Activated CD4-positive, alpha-beta T cell treated with anti-CD3 and anti-CD28 coated beads, Interleukin-2, amount 50 U/mL, for 1 hour (primary cell): ENCODE measurements around the gene REV1.

Experiments used
- DNase-seq: peaks from one replicate; pipeline ENCODE4 v3.0.0-alpha.2; 2020

Gene REV1

GRCh38 chr2:99445065-99445464 is 44.8 kb downstream of the REV1 start:
- DNase-seq = no peak

DNA sequence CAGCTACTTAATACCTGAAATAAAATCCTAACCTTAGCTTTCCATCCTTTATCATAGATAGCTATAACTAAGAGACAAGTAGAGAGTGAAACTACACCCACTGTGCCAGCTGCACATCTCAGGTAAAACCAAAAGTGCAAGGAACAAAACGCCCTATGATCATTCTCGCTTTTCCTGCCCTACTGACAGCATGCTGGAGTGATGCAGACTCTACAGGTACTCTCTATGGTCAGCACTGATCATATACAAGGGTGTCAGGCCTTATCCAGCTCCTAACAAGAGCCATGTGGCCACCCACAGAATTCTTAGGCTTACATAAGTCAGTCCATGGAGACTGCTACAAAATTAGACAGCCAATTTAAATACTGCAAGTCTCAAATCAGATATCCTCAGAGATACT is 45.6 kb downstream of the REV1 start:
- no peak for DNase-seq

- DNase-seq = no peak
These were observed 47.0 kb downstream of the REV1 start for GRCh38 chr2:99442837-99443236.

DNA sequence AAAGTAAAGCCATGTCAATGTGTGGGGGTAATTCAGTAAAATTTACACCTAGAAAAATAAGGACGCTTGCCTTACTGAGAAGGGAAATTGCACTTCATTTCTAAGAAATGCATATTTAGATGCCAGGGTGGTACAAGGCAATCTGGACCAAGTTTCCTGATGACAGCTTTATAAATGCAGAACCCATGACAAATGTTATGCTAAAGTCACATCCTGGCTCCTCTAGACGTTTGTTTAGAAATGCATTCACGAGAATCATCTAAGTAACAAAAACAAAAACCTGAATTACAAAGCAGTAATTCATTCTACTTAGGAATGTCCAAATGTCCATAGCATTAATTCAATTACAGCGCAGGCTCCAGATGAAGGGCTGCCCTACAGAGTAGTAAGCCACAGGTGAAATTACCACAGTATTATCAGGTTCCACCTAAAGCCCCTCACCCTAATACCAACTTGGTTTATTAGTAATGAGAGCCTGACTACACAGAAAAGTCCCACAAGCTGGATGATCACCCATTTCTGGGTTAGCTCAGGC is 49.8 kb downstream of the REV1 start:
- DNase-seq = no peak

GRCh38 chr2:99436874-99437273 is 52.9 kb downstream of the REV1 start:
- no peak for DNase-seq

DNA sequence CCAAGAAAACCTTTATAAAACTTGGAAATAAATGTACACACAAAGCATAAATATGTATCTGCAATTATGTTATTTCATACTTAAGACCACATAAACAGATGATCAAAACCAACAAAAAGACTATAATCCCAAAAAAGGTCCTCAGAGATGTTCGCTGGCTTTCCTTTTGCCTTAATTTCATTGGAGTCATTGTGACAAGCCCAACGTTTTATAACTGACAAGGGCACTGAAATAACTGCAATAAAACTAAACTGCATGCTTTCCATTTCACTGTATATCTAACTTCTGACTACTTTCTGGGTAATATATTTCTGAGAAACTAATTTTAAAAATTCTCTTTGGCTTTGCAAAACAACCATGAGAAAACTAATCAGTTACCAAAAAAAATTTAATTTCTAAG is 56.5 kb downstream of the REV1 start:
- no peak for DNase-seq

GRCh38 chr2:99431587-99432275 is 58.1 kb downstream of the REV1 start:
- no peak for DNase-seq

DNA sequence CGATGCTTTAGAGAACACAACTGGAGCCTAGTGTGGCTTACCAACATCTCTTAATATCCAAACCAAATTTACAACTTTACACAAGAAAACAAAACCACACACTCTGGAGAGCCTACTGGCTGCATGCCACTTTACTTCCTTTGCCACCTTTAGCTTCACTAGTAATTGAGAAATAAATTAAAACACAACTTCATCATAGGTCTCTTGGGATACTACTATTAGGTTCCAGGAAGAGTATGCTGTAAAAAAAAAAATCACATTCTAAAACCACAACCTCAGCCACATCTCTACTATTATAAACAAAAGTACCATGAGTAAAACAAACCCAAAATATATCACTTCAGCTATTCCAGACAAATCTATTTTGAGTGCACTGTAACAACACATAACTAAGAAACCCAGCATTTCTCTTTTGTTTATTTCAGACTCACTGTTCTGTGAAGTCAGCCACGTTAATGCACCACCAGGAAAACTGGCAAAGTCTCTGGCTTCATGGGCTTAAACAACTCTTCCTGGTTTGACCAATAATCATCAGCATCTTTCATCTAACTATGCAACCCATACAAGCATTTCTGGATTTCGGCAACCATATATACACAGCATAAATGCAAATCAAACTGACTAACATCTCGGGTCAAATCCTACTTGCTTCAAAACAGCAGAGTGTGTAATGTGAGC is 59.1 kb downstream of the REV1 start:
- no peak for DNase-seq

DNA sequence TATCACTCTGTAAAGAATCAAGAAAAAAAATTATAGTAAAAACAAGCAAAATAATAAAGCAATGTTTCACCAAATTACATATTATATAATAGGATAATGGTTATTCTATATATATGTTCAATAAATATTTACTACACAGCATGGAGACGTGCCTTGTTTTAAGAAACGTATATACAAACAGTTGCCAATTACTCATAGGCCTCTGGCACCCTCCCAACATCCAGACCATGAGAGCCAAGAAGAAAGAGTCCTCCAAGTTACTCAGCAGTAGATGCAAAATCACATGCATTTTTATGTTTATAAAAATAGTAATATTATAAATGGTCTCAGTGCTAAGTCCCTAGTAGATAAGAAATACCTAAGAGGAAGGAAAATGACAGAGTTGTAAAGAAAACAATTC is 64.8 kb downstream of the REV1 start:
- no peak for DNase-seq

DNA sequence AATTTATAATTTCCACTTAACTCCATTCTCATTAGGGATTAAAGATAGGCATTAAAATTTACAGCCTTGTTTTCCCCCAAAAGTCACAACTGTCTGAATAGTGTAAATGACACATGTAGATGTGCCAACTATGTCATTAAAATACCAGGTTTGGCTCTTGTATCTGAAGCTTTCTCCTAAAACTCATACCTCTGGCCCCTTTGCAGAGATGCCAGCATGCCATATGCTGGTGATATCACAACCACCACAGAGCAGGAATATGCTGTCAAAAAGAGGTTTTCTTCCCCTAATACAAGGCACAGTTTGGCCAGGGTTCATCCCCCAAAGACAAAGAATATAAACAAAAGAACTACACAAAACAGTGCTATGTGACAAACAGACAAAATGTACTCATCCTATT is 65.4 kb downstream of the REV1 start:
- DNase-seq = no peak

GRCh38 chr2:99422599-99422998 is 67.2 kb downstream of the REV1 start:
- no peak for DNase-seq

DNA sequence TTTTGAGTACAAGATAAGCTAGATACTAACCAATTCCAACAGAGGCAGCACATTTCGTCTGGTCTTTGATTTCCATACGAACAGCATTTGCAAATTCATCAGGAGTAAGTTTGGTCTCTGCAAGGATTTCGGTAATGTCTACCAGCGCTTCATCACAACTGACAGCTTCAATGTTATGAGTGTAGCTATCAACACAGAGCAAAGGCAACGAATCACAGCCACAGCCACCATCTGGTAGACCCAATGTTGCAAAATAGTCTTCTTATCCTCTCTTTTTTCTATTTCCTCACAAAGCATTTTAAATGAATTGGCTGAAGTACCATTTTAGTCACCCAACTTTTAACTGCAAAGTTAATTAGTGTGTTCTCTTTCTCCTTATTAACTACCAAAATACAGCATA is 68.3 kb downstream of the REV1 start:
- no peak for DNase-seq

GRCh38 chr2:99420751-99421299 is 69.0 kb downstream of the REV1 start:
- DNase-seq = no peak

DNA sequence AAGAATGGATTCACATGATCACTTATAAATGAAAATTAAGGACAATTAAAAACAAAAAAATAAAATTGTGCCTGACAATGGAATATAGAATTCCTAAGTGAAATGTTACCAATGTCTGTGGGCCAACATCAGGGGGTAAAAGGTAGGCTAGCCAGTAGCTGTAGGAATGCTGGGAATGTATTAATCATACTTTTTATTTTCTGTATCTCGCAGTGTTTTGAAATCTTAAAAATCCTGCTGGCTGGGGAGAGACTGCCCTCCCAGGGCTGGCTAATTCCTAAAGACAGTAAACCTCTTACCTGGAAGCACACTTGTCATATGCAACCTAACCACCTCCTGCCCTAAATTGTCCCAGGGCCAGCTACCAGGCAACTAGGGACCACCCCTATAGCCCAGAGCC is 69.8 kb downstream of the REV1 start:
- no peak for DNase-seq

DNA sequence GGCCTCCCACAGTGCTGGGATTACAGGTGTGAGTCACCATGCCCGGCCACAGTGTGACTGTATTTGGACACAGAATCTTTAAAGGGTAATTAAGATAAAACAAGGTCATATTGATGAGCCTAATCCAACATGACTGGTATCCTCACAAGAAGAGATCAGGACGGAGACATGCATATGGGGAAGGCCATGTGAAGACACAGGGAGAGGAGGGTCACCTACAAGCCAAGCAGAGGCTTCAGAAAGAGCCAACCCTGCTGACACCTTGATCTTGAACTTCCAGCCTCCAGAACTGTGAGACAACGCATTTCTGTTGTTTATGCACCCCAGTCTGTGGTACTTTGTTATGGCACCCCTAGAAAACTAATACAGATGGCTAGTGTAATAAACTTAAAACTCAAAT is 72.4 kb downstream of the REV1 start:
- DNase-seq = no peak

DNA sequence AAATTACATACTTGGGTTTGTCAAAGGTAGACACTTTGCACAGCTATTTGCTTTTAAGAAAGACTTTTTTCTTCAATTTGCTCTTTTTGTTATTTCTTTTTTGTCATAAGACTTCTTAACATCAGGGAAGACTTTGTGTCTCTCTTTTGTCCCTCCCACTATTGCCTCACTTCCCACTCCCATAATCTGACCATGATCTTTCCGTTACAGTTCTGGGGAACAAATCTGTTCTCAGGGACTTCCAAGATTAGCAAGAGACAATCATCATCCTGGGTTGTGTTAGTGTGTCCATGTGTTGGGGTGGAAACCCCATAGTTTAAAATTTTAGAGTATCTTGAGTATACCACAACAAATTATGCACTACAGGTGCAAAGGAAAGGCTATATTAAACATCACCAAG is 75.3 kb downstream of the REV1 start:
- DNase-seq = no peak

DNA sequence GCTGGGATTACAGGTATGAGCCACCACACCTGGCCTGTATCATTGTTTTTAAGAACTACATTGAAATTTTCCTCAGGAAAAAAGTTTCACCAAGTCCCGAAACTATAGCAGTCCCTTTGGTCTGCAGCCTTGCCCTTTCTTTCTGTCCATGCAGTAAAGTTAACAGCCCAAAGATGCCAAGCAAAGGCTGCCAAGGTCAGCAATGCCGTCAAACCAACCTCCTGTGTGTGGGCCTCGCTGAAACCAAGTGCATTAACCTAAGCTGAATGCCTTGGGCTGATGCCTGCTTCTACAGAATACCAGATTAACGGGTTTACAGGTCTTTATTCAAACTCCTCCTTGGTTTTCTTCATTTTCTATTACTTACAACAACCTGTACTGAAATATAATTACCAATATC is 79.5 kb downstream of the REV1 start:
- no peak for DNase-seq

- DNase-seq = no peak
These were observed 83.7 kb downstream of the REV1 start for GRCh38 chr2:99406137-99406536.

DNA sequence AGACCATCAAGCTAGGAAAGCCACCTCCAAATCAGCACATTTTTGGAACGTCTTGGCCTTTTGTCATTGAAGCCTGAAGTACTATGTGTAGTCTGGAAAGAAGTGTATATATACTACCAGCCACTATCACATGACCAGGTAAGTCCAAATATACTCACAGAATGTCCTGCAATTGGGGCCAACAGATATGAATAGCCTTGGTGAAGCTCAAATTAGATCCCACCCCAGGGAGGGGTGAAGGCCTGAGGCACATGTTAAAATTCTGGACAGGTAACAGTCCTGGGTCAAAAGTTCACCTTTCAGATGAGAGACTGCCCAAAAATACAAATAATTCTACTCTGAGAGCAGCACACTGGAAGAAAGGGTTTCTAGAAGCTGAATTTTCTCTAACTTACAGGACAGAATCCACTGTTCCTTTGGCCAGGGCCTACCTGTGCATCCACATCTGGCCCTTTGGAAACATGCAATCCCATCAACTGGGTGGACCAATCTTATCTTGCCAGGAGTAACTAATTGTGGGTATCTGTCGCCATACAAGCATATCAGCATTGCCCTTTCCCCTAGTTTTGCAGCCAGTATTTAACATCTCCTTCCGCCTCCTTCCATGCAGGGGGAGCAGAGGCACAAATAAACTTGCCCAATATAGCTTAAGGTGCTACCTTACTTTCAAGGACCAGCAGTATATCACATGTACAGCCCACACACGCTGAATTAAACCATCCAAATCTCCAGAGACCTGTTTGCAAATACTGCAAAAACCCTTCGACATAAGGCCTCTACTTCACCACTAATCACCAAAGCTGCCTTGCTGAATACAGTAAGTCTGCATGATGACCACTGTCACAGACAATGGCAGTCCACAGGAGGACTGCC is 84.8 kb downstream of the REV1 start:
- no peak for DNase-seq

GRCh38 chr2:99404039-99404796 is 85.6 kb downstream of the REV1 start:
- DNase-seq = no peak

- no peak for DNase-seq
These were observed 86.3 kb downstream of the REV1 start for GRCh38 chr2:99403524-99403923.

DNA sequence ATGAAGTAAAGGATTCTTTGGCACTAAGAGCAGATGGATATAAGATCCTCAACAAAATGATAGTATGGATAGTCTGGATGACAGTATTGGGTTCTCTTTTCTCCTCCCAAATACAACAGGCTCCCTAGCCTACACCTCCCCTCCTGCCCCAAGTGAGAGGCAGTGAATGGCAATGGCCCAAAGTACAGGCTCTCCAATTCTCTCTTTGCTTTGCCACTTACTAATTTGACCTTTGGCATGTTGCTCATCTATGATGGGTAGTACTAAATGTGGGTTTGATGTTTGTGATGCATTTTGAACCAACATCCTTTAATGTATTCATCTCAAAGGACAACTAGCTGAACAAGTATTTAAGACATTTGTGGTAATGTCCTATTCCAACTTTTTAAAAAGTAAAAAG is 86.7 kb downstream of the REV1 start:
- DNase-seq = no peak

DNA sequence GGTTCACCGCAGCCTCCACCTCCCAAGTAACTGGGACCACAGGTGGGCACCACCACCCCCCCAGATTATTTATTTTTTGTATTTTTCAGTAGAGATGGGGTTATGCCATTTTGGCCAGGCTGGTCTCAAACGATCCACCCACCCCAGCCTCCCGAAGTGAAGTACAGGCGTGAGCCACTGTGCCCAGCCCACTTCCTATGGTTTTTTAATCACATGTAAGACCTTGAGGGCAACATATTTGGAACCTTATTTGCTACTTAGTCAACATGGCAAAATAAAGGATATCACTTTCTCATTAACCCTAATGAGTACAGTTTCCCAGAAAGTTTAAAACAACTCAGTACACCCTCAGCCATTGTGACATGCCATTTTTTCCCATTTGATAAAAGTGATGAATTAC is 88.0 kb downstream of the REV1 start:
- no peak for DNase-seq
